ENCODE measurements around the gene CASZ1. TPM values are rescaled to one million over a fixed set of nuclear protein-coding genes. Genes with fewer than 3 reads are reported as not detected.

Gene CASZ1
- total RNA-seq, 2 donors from 2014 or later: 45.0 to 56.0 TPM

DNA sequence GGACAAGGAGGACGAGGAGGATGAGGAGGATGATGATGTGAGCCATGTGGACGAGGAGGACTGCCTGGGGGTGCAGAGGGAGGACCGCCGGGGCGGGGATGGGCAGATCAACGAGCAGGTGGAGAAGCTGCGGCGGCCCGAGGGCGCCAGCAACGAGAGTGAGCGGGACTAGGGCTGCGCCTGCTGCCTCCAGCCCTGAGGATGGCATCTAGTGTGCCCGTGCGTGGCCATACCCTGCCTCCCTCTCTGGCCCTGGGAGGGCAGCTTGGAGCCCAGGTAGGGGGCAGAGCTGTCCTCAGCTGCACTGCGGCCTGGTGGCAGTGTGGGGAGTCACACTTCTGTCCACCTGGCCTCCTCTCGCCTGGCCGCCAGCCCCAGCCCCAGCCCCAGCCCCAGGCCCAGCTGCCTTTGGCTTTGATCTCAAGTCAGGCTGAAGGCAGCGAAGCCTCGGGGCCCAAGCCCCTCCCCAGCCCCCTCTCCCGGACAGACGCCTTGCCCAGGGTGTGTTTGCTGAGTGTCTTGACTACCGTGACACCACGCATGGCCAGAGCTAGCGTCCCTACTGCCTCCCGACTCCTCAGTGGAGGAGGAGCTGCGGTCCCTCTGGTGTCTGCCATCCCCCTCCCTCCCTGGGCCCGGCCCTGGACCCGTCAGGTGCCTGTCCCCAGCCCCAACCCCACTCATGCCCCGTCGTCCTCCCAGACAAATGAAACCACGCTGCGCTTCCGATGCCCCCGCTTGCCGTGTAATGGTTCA lies 166.5 kb downstream of the CASZ1 start:
- Histone ChIP-seq H3K27me3 (no peaks in the 10 kb centered on the region), H3K4me3 (no peak overlapping the region), H3K27ac (no peak overlapping the region), H3K4me1 (no peaks in the 10 kb centered on the region), H3K9ac (ENCODE audit: low read depth in 2 of 2, low read length in 2 of 2) (no peak overlapping the region), H3K9me3 (no peaks in the 10 kb centered on the region), H3K36me3 (no peaks in the 10 kb centered on the region)
- intact Hi-C loops (cut with DNase I): no loop called here
- no peak for DNase-seq
- TF ChIP-seq, protein P1, sequence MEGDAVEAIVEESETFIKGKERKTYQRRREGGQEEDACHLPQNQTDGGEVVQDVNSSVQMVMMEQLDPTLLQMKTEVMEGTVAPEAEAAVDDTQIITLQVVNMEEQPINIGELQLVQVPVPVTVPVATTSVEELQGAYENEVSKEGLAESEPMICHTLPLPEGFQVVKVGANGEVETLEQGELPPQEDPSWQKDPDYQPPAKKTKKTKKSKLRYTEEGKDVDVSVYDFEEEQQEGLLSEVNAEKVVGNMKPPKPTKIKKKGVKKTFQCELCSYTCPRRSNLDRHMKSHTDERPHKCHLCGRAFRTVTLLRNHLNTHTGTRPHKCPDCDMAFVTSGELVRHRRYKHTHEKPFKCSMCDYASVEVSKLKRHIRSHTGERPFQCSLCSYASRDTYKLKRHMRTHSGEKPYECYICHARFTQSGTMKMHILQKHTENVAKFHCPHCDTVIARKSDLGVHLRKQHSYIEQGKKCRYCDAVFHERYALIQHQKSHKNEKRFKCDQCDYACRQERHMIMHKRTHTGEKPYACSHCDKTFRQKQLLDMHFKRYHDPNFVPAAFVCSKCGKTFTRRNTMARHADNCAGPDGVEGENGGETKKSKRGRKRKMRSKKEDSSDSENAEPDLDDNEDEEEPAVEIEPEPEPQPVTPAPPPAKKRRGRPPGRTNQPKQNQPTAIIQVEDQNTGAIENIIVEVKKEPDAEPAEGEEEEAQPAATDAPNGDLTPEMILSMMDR (IDR thresholded peaks at IDR 0.05): no peak

DNA sequence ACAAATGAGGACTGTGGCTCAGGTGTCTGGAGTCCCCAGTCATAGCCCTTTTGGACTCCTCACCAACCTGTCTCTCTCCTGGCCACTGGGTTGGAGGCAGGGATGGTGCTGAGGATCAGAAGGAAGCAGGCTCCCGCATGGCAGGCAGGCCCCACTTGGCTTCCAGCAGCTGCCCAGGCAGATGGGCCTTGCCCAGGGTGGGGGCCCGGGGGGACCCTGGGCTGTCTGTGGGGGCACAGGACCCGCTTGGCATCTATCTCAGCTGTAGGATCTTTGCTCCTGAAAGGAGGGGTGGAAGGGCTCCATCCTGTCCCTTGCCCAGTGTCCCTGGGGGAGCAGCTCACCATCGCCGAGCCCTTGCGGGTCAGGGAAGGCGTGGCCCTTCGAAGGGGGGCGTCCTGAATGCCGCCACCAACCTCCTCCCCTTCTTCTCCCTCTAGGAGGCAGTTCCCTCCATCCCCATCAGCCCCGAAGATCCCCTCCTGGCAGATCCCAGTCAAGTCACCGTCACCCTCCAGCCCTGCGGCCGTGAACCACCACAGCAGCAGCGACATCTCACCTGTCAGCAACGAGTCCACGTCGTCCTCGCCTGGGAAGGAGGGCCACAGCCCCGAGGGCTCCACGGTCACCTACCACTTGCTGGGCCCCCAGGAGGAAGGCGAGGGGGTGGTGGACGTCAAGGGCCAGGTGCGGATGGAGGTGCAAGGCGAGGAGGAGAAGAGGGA lies 167.2 kb downstream of the CASZ1 start:
- Histone ChIP-seq H3K4me1 (no peaks in the 10 kb centered on the region), H3K4me3 (no peak overlapping the region), H3K36me3 (no peaks in the 10 kb centered on the region), H3K27ac (no peak overlapping the region), H3K9me3 (no peaks in the 10 kb centered on the region), H3K9ac (ENCODE audit: low read depth in 2 of 2, low read length in 2 of 2) (no peak overlapping the region), H3K27me3 (no peaks in the 10 kb centered on the region)
- TF ChIP-seq, protein P1 (IDR thresholded peaks at IDR 0.05): no peak
- intact Hi-C loops (cut with DNase I): no loop called here
- no peak for DNase-seq

GRCh38 chr1:10628685-10629084 lies 167.8 kb downstream of the CASZ1 start:
- Histone ChIP-seq H3K4me3 (no peak overlapping the region), H3K27me3 (no peaks in the 10 kb centered on the region), H3K4me1 (no peaks in the 10 kb centered on the region), H3K36me3 (no peaks in the 10 kb centered on the region), H3K9ac (ENCODE audit: low read depth in 2 of 2, low read length in 2 of 2) (no peak overlapping the region), H3K9me3 (no peaks in the 10 kb centered on the region), H3K27ac (no peak overlapping the region)
- intact Hi-C loops (cut with DNase I): no loop called here
- no peak for DNase-seq
- TF ChIP-seq, protein P1 (IDR thresholded peaks at IDR 0.05): no peak

- Histone ChIP-seq H3K9ac (ENCODE audit: low read depth in 2 of 2, low read length in 2 of 2) (no peak overlapping the region), H3K9me3 (no peaks in the 10 kb centered on the region), H3K4me3 (no peak overlapping the region), H3K36me3 (no peaks in the 10 kb centered on the region), H3K27me3 (no peaks in the 10 kb centered on the region), H3K27ac (no peak overlapping the region), H3K4me1 (no peaks in the 10 kb centered on the region)
- no peak for DNase-seq
- TF ChIP-seq, protein P1 (IDR thresholded peaks at IDR 0.05): no peak
- intact Hi-C loops (cut with DNase I): no loop called here
Observed at GRCh38 chr1:10626791-10627410, 169.5 kb downstream of the CASZ1 start.

DNA sequence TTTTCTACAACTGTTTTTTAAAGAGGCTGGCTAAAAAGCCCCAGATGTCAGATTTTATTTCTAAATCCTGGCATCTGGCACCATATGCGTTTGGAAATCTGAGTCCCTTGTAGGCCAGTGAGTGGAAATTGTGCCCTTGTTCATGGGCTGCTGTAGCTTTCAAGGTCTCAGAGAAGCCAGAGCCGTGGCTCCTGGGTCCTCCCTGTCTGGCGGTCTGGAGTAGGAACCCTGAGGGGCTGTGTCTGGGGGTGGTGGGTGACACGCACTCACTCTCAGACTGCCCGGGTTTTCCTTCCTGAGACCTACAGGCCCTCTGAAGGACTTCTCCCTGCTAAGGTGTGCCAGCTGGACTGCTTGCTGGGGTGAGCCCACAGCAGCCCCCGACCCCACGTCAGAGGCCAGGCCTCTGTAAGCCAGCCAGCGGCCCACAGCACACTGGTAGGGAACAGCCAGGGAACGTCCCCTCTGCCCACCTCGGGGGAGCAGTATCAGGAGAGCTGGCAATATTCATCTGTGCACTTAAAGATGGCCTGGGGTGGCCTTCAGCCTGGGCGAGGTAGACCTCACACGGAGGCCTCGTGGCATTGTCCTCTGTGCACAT lies 170.2 kb downstream of the CASZ1 start:
- TF ChIP-seq, protein P1 (IDR thresholded peaks at IDR 0.05): no peak
- Histone ChIP-seq H3K27ac (no peak overlapping the region), H3K9ac (ENCODE audit: low read depth in 2 of 2, low read length in 2 of 2) (no peak overlapping the region), H3K27me3 (no peaks in the 10 kb centered on the region), H3K4me3 (no peak overlapping the region), H3K4me1 (no peaks in the 10 kb centered on the region), H3K36me3 (no peaks in the 10 kb centered on the region), H3K9me3 (no peaks in the 10 kb centered on the region)
- DNase-seq: no peak
- intact Hi-C loops (cut with DNase I): no loop called here

All from colonic mucosa (tissue), 4 donors.